GM10266 (cell line): ENCODE results near the gene CPEB3.

Experiments
- DNase-seq: peaks from one replicate; pipeline ENCODE4 v3.0.0; 2012; ENCODE audit errors: extremely low spot score
- CTCF ChIP-seq: IDR thresholded peaks from 2 replicates; pipeline ENCODE4 v1.5.1; 2012; ENCODE audit warnings: mild to moderate bottlenecking, low read depth; ENCODE audit not compliant: control insufficient read depth, insufficient read depth; ENCODE audit errors: missing control alignments

CPEB3 gene

GRCh38 chr10:92009445-92009844 is 281.4 kb downstream of the CPEB3 start:
- no peak for TF ChIP-seq CTCF

GRCh38 chr10:92005978-92006377 is 284.9 kb downstream of the CPEB3 start:
- no peak for DNase-seq
- no peak for TF ChIP-seq CTCF

More at GRCh38 chr10:92009445-92009844, 281.4 kb downstream of the CPEB3 start:
- DNase-seq: no peak

DNA sequence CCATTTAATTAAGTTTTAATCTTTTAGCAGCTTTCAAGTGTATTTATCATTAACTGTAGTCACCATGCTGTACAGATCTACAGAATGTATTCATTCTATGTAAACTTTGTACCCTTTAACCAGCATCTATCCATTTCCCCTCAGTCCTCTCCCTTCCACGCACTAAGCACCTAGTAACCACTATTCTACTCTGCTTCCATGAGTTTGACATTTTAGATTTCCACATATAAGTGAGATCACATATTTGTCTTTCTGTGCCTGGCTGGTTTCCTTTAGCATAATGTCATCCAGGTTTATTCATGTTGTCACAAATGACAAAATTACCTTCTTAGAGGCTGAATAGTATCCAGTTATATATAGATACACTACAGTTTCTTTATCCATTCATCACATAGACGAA is 287.6 kb downstream of the CPEB3 start:
- no peak for DNase-seq
- TF ChIP-seq CTCF: no peak

GRCh38 chr10:92001995-92002394 is 288.9 kb downstream of the CPEB3 start:
- DNase-seq: no peak
- TF ChIP-seq CTCF: no peak

GRCh38 chr10:92001581-92001980 is 289.3 kb downstream of the CPEB3 start:
- DNase-seq: no peak
- TF ChIP-seq CTCF: no peak
